SK-N-SH treated with all-trans-retinoic acid at 6 μM for 48 hours (cell line): Measurements from ENCODE around the gene BLM.

Experiments used
- ATAC-seq: fragments of 200-7000 bp; cut with Tn5 transposase; 3 replicates; pipeline ENCODE4 v1.9.1; 2020; ENCODE audit warnings: mild to moderate bottlenecking, moderate library complexity
- BACH2 ChIP-seq: fragments of 250-450 bp; sonication (Bioruptor Pico); IDR thresholded peaks from 2 replicates; pipeline ENCODE4 v1.9.0; 2021; ENCODE audit warnings: mild to moderate bottlenecking, borderline replicate concordance
- CSDC2 ChIP-seq: fragments of 250-450 bp; sonication (Bioruptor Pico); IDR thresholded peaks from 2 replicates; pipeline ENCODE4 v1.5.0; 2020; ENCODE audit warnings: mild to moderate bottlenecking, moderate library complexity
- ESRRG ChIP-seq: fragments of 250-450 bp; sonication (Bioruptor Pico); IDR thresholded peaks from 2 replicates; pipeline ENCODE4 v1.6.1; 2021; ENCODE audit warnings: mild to moderate bottlenecking
- GLIS3 ChIP-seq: fragments of 250-450 bp; sonication (Bioruptor Pico); IDR thresholded peaks from 2 replicates; pipeline ENCODE4 v1.5.0; 2020; ENCODE audit warnings: mild to moderate bottlenecking, moderate library complexity
- ISL1 ChIP-seq: fragments of 250-450 bp; sonication (Bioruptor Pico); IDR thresholded peaks from 2 replicates; pipeline ENCODE4 v2.1.2; 2022; ENCODE audit warnings: mild to moderate bottlenecking, moderate library complexity
- OSR1 ChIP-seq: fragments of 250-450 bp; sonication (Bioruptor Pico); IDR thresholded peaks from 2 replicates; pipeline ENCODE4 v1.8.0; 2022; ENCODE audit warnings: moderate library complexity, mild to moderate bottlenecking, inconsistent platforms
- PATZ1 ChIP-seq: fragments of 250-450 bp; sonication (Bioruptor Pico); IDR thresholded peaks from 2 replicates; pipeline ENCODE4 v1.8.0; 2020; ENCODE audit warnings: mild to moderate bottlenecking, moderate library complexity, borderline replicate concordance
- PPARA ChIP-seq: fragments of 250-450 bp; sonication (Bioruptor Pico); IDR thresholded peaks from 2 replicates; pipeline ENCODE4 v1.5.0; 2020; ENCODE audit warnings: mild to moderate bottlenecking, borderline replicate concordance
- RARB ChIP-seq: fragments of 250-450 bp; sonication (Bioruptor Pico); IDR thresholded peaks from 2 replicates; pipeline ENCODE4 v1.8.0; 2021; ENCODE audit warnings: mild to moderate bottlenecking, moderate library complexity
- SNAI2 ChIP-seq: fragments of 250-450 bp; sonication (Bioruptor Pico); IDR thresholded peaks from 2 replicates; pipeline ENCODE4 v1.5.0; 2020; ENCODE audit warnings: mild to moderate bottlenecking, moderate library complexity
- TCF4 ChIP-seq: fragments of 250-450 bp; sonication (Bioruptor Pico); IDR thresholded peaks from 2 replicates; pipeline ENCODE4 v1.8.0; 2021; ENCODE audit warnings: mild to moderate bottlenecking, moderate library complexity, borderline replicate concordance
- TOX ChIP-seq: fragments of 250-450 bp; sonication (Bioruptor Pico); IDR thresholded peaks from 2 replicates; pipeline ENCODE4 v1.8.0; 2021; ENCODE audit warnings: mild to moderate bottlenecking, moderate library complexity, borderline replicate concordance
- TSHZ2 ChIP-seq: fragments of 250-450 bp; sonication (Bioruptor Pico); IDR thresholded peaks from 2 replicates; pipeline ENCODE4 v1.5.0; 2020; ENCODE audit warnings: mild to moderate bottlenecking, moderate library complexity
- ZC3H10 ChIP-seq: fragments of 250-450 bp; sonication (Bioruptor Pico); IDR thresholded peaks from 2 replicates; pipeline ENCODE4 v1.5.1; 2021; ENCODE audit warnings: mild to moderate bottlenecking, moderate library complexity
- ZFP3 ChIP-seq: fragments of 250-450 bp; sonication (Bioruptor Pico); IDR thresholded peaks from 2 replicates; pipeline ENCODE4 v1.5.0; 2020; ENCODE audit warnings: mild to moderate bottlenecking, moderate library complexity
- ZNF565 ChIP-seq: fragments of 450-650 bp; formaldehyde crosslinking; conservative IDR thresholded peaks from 2 replicates; pipeline ENCODE4 v1.5.0; 2020; ENCODE audit warnings: low read depth, mild to moderate bottlenecking, moderate library complexity
- ZNF8 ChIP-seq: fragments of 450-650 bp; formaldehyde crosslinking; IDR thresholded peaks from 2 replicates; pipeline ENCODE4 v1.5.0; 2020; ENCODE audit warnings: mild to moderate bottlenecking, moderate library complexity
- TF ChIP-seq, protein P1 (sequence below): fragments of 250-450 bp; sonication (Bioruptor Pico); IDR thresholded peaks from 2 replicates; pipeline ENCODE4 v1.5.1; 2021; ENCODE audit warnings: mild to moderate bottlenecking, moderate library complexity
- TF ChIP-seq, protein P2 (sequence below): fragments of 250-450 bp; sonication (Bioruptor Pico); IDR thresholded peaks from 2 replicates; pipeline ENCODE4 v1.8.0; 2021; ENCODE audit warnings: low read depth, mild to moderate bottlenecking, moderate library complexity, borderline replicate concordance

Gene BLM

DNA sequence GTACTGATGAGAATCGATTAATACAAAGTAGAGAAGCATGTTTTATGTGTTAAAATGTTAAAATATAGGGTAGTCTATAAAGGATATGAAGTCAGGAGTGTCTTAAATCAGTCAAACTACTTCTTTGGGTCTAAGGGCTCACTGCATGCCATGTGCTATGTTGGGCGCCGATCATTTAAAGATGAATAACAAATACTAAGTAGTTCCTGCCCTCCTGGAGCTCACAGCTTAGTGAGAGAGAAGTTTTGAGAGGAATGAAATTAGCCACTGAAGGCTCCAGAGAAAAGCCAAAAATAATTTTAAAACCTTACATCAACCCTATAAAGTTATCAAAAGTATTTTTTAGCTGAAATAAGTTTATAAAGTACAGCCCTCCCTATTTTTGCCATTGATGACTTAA, 44.5 kb downstream of the BLM start:
- no peak for ATAC-seq
- TF ChIP-seq CSDC2 (CRISPR knock-in tag) (no peak), ZC3H10 (CRISPR knock-in tag) (no peak), BACH2 (CRISPR knock-in tag) (no peak), TOX (CRISPR knock-in tag) (no peak), GLIS3 (CRISPR knock-in tag) (no peak), ISL1 (CRISPR knock-in tag) (no peak), ZNF565 (no peak), PATZ1 (CRISPR knock-in tag) (no peak), PPARA (CRISPR knock-in tag) (no peak), TSHZ2 (CRISPR knock-in tag) (no peak), TCF4 (CRISPR knock-in tag) (no peak), ZFP3 (CRISPR knock-in tag) (no peak), ZNF8 (CRISPR knock-in tag) (no peak), ESRRG (CRISPR knock-in tag) (no peak), SNAI2 (CRISPR knock-in tag) (no peak), OSR1 (no peak)
- TF ChIP-seq, protein P1, sequence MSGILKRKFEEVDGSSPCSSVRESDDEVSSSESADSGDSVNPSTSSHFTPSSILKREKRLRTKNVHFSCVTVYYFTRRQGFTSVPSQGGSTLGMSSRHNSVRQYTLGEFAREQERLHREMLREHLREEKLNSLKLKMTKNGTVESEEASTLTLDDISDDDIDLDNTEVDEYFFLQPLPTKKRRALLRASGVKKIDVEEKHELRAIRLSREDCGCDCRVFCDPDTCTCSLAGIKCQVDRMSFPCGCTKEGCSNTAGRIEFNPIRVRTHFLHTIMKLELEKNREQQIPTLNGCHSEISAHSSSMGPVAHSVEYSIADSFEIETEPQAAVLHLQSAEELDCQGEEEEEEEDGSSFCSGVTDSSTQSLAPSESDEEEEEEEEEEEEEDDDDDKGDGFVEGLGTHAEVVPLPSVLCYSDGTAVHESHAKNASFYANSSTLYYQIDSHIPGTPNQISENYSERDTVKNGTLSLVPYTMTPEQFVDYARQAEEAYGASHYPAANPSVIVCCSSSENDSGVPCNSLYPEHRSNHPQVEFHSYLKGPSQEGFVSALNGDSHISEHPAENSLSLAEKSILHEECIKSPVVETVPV (CRISPR knock-in tag) = no peak

- TF ChIP-seq PATZ1 (CRISPR knock-in tag) (no peak), TCF4 (CRISPR knock-in tag) (no peak), ZNF565 (no peak), OSR1 (no peak), ZFP3 (CRISPR knock-in tag) (no peak), RARB (no peak), TSHZ2 (CRISPR knock-in tag) (no peak), ESRRG (CRISPR knock-in tag) (no peak), CSDC2 (CRISPR knock-in tag) (no peak), ZC3H10 (CRISPR knock-in tag) (no peak), ZNF8 (CRISPR knock-in tag) (no peak)
- TF ChIP-seq, protein P2, sequence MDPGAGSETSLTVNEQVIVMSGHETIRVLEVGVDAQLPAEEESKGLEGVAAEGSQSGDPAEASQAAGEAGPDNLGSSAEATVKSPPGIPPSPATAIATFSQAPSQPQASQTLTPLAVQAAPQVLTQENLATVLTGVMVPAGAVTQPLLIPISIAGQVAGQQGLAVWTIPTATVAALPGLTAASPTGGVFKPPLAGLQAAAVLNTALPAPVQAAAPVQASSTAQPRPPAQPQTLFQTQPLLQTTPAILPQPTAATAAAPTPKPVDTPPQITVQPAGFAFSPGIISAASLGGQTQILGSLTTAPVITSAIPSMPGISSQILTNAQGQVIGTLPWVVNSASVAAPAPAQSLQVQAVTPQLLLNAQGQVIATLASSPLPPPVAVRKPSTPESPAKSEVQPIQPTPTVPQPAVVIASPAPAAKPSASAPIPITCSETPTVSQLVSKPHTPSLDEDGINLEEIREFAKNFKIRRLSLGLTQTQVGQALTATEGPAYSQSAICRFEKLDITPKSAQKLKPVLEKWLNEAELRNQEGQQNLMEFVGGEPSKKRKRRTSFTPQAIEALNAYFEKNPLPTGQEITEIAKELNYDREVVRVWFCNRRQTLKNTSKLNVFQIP (CRISPR knock-in tag) = no peak
- no peak for ATAC-seq
Measured at GRCh38 chr15:90762109-90762508, 45.0 kb downstream of the BLM start.
